Smooth muscle cell (in vitro differentiated cells): ENCODE data around the gene TTLL10. TPM values are rescaled to one million over a fixed set of nuclear protein-coding genes. Genes with fewer than 3 reads are reported as not detected.

ENCODE experiments used
- DNase-seq: peaks from one replicate; lab custom pipeline; 2025; ENCODE audit not compliant: unreplicated experiment; lab: John Stamatoyannopoulos, UW
- H2AFZ ChIP-seq: fragments of 200-600 bp; sonication (generic); 2 replicates; pipeline ENCODE4 v1.6.0; 2016; ENCODE audit warnings: antibody characterized with exemption, low read depth, mild to moderate bottlenecking
- H3F3A ChIP-seq: fragments of 200-600 bp; sonication (generic); 2 replicates; pipeline ENCODE4 v1.6.0; 2017; ENCODE audit warnings: antibody characterized with exemption, low read depth
- H3K27ac ChIP-seq: fragments of 200-600 bp; sonication (generic); 2 replicates; pipeline ENCODE4 v1.5.1; 2016; ENCODE audit warnings: low read depth, mild to moderate bottlenecking
- H3K27me3 ChIP-seq: fragments of 200-600 bp; sonication (generic); 2 replicates; pipeline ENCODE4 v1.6.1; 2016; ENCODE audit warnings: low read depth, mild to moderate bottlenecking
- H3K36me3 ChIP-seq: fragments of 200-600 bp; sonication (generic); 2 replicates; pipeline ENCODE4 v1.5.1; 2016; ENCODE audit warnings: low read depth
- H3K4me1 ChIP-seq: fragments of 200-600 bp; sonication (generic); 2 replicates; pipeline ENCODE4 v1.5.1; 2016; ENCODE audit warnings: low read depth
- H3K4me2 ChIP-seq: fragments of 200-600 bp; sonication (generic); 2 replicates; pipeline ENCODE4 v1.6.0; 2016; ENCODE audit warnings: mild to moderate bottlenecking
- H3K4me3 ChIP-seq: fragments of 200-600 bp; sonication (generic); 2 replicates; pipeline ENCODE4 v1.5.1; 2016; ENCODE audit warnings: mild to moderate bottlenecking
- H3K79me2 ChIP-seq: fragments of 200-600 bp; sonication (generic); 2 replicates; pipeline ENCODE4 v1.6.0; 2016; ENCODE audit warnings: low read depth, mild to moderate bottlenecking
- H3K9ac ChIP-seq: fragments of 200-600 bp; sonication (generic); 2 replicates; pipeline ENCODE4 v1.6.0; 2016; ENCODE audit warnings: low read depth
- H3K9me3 ChIP-seq: fragments of 200-600 bp; sonication (generic); replicated peaks from 2 replicates; pipeline ENCODE4 v1.5.1; 2016; ENCODE audit warnings: low read depth
- H4K20me1 ChIP-seq: fragments of 200-600 bp; sonication (generic); 2 replicates; pipeline ENCODE4 v1.6.0; 2016; ENCODE audit warnings: low read depth
- WGBS: methylation state at CpG from one replicate; pipeline ENCODE4 v1.1.7; 2016; ENCODE audit warnings: low lambda C conversion rate; 5-methylcytosine and 5-hydroxymethylcytosine counted together
- polyA plus RNA-seq: library from polyadenylated mRNA; unstranded; fragments of >200 nt; fragmentation: Nextera tagmentation; extraction: Ambion mirVana; gene quantifications from 2 replicates; pipeline ENCODE4 v1.2.1, GENCODE V29; 2016
- total RNA-seq: library from RNA; depleted of rRNA; stranded (reverse); fragments of >200 nt; gene quantifications from 2 replicates; pipeline ENCODE4 v1.2.3, GENCODE V29; 2014
- TF ChIP-seq, protein P1 (sequence below): fragments of 200-600 bp; sonication (generic); IDR thresholded peaks from 2 replicates; pipeline ENCODE4 v1.5.1; 2017; ENCODE audit warnings: borderline replicate concordance, mild to moderate bottlenecking, antibody characterized with exemption; ENCODE audit not compliant: insufficient read depth, poor library complexity, severe bottlenecking

Gene TTLL10
- total and polyA plus RNA-seq, 2 experiments from 2014 or later: not detected

- no peaks in the 10 kb centered on the region for H3K79me2 ChIP-seq
- TF ChIP-seq, protein P1, sequence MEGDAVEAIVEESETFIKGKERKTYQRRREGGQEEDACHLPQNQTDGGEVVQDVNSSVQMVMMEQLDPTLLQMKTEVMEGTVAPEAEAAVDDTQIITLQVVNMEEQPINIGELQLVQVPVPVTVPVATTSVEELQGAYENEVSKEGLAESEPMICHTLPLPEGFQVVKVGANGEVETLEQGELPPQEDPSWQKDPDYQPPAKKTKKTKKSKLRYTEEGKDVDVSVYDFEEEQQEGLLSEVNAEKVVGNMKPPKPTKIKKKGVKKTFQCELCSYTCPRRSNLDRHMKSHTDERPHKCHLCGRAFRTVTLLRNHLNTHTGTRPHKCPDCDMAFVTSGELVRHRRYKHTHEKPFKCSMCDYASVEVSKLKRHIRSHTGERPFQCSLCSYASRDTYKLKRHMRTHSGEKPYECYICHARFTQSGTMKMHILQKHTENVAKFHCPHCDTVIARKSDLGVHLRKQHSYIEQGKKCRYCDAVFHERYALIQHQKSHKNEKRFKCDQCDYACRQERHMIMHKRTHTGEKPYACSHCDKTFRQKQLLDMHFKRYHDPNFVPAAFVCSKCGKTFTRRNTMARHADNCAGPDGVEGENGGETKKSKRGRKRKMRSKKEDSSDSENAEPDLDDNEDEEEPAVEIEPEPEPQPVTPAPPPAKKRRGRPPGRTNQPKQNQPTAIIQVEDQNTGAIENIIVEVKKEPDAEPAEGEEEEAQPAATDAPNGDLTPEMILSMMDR: no peak
- H3K27ac ChIP-seq: no peak overlapping the region
- DNase-seq: no peak
- no peak overlapping the region for H2AFZ ChIP-seq
- WGBS: 93% methylated on average over 22 of the region's 23 CpGs
- no peaks in the 10 kb centered on the region for H3K27me3 ChIP-seq
- no peaks in the 10 kb centered on the region for H4K20me1 ChIP-seq
- no peak overlapping the region for H3K9ac ChIP-seq
- H3K4me2 ChIP-seq: no peak overlapping the region
- H3K9me3 ChIP-seq: no peaks in the 10 kb centered on the region
- no peaks in the 10 kb centered on the region for H3F3A ChIP-seq
- H3K36me3 ChIP-seq: no peaks in the 10 kb centered on the region
- no peak overlapping the region for H3K4me3 ChIP-seq
- no peaks in the 10 kb centered on the region for H3K4me1 ChIP-seq
Measured at GRCh38 chr1:1240822-1241587, 67.3 kb downstream of the TTLL10 start.

GRCh38 chr1:1241588-1242219, 68.0 kb downstream of the TTLL10 start:
- H3F3A ChIP-seq: no peaks in the 10 kb centered on the region
- WGBS: 89% methylated on average over 17 of the region's 26 CpGs
- H3K4me2 ChIP-seq: no peak overlapping the region
- H3K9ac ChIP-seq: no peak overlapping the region
- no peaks in the 10 kb centered on the region for H3K79me2 ChIP-seq
- no peaks in the 10 kb centered on the region for H3K9me3 ChIP-seq
- no peaks in the 10 kb centered on the region for H3K36me3 ChIP-seq
- no peak overlapping the region for H3K4me3 ChIP-seq
- no peak overlapping the region for H2AFZ ChIP-seq
- no peaks in the 10 kb centered on the region for H3K27me3 ChIP-seq
- TF ChIP-seq, protein P1: no peak
- peaks cover 3% of the 10 kb centered on the region for H3K4me1 ChIP-seq
- no peak for DNase-seq
- no peak overlapping the region for H3K27ac ChIP-seq
- peaks cover 4% of the 10 kb centered on the region for H4K20me1 ChIP-seq

GRCh38 chr1:1242461-1243265, 69.0 kb downstream of the TTLL10 start:
- Histone ChIP-seq H3K4me2 (no peak overlapping the region), H3K9ac (no peak overlapping the region), H4K20me1 (peaks cover 14% of the 10 kb centered on the region), H3K27ac (no peak overlapping the region), H3K27me3 (no peaks in the 10 kb centered on the region), H2AFZ (no peak overlapping the region), H3K79me2 (no peaks in the 10 kb centered on the region), H3K36me3 (no peaks in the 10 kb centered on the region), H3F3A (no peaks in the 10 kb centered on the region), H3K9me3 (no peaks in the 10 kb centered on the region), H3K4me3 (no peak overlapping the region), H3K4me1 (peaks cover 9% of the 10 kb centered on the region)
- TF ChIP-seq, protein P1: no peak
- DNase-seq: no peak
- WGBS: 92% methylated on average over 41 of the region's 41 CpGs
